Measurements from ENCODE around the gene ABCC3.
"Not testable (repeated sequence)": the region's sequence is repeated elsewhere in the genome, so short reads cannot be mapped to it uniquely, and the experiment has no call there.

ABCC3 gene

DNA sequence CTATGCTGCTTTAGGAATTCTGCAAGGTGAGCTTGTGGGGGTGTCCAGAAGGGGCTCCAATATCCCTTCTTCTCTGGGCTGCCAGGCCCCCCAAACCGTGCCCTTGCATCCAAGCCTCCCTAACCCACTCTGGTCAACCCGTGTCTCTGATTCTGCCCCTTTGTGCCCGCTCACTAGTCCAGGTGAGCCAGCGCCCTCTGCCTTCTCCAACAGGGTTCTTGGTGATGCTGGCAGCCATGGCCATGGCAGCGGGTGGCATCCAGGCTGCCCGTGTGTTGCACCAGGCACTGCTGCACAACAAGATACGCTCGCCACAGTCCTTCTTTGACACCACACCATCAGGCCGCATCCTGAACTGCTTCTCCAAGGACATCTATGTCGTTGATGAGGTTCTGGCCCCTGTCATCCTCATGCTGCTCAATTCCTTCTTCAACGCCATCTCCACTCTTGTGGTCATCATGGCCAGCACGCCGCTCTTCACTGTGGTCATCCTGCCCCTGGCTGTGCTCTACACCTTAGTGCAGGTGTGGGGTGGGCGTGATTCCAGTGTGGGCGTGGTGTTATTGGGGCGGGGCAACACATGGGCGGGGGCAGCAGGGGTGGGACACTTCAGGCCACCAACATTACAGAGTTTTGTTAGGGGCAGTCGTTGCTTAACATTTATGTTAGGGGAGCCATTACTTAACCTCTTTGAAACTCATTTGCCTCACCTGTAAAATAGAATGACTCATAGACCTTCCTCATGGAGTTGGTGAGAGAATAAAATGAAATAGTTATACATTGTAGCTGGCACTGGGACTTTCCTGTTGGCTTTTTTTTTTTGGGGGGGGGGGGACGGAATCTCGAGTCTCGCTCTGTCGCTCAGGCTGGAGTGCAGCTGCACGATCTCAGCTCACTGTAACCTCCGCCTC is 41.6 kb downstream of the ABCC3 start:
- DNase-seq (ENCODE audit: low spot score) = no peak

DNA sequence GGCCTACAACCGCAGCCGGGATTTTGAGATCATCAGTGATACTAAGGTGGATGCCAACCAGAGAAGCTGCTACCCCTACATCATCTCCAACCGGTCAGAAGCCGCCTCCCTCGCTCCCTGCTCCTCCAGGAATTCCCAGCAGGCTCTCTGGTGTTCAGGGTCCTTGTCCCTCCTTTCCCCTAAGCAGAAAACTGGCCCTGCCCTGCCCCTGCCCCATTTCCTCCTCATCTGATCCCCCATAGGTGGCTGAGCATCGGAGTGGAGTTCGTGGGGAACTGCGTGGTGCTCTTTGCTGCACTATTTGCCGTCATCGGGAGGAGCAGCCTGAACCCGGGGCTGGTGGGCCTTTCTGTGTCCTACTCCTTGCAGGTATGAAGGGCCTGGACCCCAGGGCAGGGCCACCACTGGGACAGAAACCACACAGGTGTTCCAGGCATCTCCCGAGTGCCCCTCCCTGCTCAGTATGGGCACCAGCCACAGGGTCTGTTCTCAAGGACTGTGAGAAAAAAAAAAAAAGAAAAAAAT is 43.2 kb downstream of the ABCC3 start:
- DNase-seq (ENCODE audit: low spot score) = no peak
- TF ChIP-seq, protein P1, sequence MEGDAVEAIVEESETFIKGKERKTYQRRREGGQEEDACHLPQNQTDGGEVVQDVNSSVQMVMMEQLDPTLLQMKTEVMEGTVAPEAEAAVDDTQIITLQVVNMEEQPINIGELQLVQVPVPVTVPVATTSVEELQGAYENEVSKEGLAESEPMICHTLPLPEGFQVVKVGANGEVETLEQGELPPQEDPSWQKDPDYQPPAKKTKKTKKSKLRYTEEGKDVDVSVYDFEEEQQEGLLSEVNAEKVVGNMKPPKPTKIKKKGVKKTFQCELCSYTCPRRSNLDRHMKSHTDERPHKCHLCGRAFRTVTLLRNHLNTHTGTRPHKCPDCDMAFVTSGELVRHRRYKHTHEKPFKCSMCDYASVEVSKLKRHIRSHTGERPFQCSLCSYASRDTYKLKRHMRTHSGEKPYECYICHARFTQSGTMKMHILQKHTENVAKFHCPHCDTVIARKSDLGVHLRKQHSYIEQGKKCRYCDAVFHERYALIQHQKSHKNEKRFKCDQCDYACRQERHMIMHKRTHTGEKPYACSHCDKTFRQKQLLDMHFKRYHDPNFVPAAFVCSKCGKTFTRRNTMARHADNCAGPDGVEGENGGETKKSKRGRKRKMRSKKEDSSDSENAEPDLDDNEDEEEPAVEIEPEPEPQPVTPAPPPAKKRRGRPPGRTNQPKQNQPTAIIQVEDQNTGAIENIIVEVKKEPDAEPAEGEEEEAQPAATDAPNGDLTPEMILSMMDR (IDR thresholded peaks at IDR 0.05; ENCODE audit: extremely low read depth, missing control alignments) = no peak

More for the DNA sequence above, 41.6 kb downstream of the ABCC3 start:
- TF ChIP-seq, protein P1 (IDR thresholded peaks at IDR 0.05; ENCODE audit: extremely low read depth, missing control alignments) = no peak

DNA sequence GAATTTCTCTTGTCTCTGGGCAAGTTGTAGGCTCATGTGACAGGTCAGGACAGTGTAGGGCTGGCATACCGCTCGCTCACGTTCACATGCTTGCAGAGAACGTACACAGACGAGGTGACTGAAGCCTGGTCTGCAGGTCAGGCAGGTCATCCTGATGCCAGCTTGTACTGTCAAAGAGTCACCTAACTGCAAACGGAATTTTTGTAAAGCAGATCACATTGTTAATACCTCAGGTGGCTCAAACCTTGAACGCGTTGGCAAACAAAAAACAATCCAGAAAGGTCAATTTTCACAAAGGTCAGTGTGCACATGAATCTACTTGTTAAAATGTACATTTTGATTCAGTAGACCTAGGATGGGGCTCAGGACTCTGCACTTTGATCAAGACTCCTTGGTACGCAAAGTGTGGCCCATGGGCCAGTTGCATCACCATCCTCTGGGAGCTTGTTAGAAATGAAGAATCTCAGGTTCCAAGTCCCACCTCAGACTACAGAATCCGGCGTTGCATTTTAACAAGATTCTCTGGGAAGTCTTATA is 44.4 kb downstream of the ABCC3 start:
- no peak for DNase-seq (ENCODE audit: low spot score)
- TF ChIP-seq, protein P1 (IDR thresholded peaks at IDR 0.05; ENCODE audit: extremely low read depth, missing control alignments) = no peak

DNA sequence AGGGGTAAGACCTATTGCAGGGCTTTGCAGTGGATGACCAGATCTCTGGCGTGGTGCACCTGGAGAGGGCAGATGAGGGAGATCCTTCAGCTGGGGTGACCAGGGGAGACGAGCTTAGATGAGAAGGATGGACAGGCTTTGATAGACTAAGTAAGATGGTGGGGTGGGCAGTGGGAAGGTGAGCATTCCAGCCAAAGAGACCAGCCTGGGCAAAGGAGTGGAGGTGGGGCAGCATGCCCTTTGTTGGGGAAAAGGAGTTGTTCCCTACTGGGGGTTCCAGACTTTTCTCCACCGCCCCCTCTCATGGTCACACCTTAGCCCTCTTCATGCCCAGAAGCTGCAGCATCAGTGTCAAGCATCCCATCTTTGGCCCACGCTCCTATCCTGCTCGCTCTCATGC is 45.4 kb downstream of the ABCC3 start:
- TF ChIP-seq, protein P1 (IDR thresholded peaks at IDR 0.05; ENCODE audit: extremely low read depth, missing control alignments) = no peak
- no peak for DNase-seq (ENCODE audit: low spot score)

DNA sequence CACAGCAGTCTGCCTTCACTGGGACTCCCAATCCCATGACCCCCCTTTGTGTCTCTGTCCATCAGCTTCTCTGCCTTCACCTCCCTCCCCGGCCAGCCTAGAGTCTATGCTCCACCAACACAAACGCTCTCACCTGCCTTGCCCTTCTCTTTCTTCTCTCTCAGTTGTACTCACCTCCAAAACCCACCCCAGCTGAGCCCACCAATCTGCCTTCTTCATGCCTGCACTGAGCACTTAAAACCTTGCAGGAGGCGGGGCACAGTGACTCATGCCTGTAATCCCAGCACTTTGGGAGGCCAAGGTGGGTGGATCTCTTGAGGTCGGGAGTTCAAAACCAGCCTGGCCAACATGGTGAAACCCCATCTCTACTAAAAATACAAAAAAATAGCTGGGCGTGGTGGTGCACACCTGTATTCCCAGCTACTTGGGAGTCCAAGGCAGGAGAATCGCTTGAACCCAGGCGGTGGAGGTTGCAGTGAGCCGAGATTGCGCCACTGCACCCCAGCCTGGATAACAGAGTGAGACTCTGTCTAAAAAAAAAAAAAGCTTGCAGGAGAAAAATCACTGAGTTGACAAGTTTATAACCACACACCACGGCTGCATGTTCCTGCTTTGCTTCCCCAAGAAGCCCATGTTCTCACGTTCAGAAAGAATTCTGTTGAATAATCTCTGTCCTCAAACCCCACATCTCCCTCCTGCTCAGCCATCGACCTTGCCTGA is 46.0 kb downstream of the ABCC3 start:
- DNase-seq (ENCODE audit: low spot score) = not testable (repeated sequence)

DNA sequence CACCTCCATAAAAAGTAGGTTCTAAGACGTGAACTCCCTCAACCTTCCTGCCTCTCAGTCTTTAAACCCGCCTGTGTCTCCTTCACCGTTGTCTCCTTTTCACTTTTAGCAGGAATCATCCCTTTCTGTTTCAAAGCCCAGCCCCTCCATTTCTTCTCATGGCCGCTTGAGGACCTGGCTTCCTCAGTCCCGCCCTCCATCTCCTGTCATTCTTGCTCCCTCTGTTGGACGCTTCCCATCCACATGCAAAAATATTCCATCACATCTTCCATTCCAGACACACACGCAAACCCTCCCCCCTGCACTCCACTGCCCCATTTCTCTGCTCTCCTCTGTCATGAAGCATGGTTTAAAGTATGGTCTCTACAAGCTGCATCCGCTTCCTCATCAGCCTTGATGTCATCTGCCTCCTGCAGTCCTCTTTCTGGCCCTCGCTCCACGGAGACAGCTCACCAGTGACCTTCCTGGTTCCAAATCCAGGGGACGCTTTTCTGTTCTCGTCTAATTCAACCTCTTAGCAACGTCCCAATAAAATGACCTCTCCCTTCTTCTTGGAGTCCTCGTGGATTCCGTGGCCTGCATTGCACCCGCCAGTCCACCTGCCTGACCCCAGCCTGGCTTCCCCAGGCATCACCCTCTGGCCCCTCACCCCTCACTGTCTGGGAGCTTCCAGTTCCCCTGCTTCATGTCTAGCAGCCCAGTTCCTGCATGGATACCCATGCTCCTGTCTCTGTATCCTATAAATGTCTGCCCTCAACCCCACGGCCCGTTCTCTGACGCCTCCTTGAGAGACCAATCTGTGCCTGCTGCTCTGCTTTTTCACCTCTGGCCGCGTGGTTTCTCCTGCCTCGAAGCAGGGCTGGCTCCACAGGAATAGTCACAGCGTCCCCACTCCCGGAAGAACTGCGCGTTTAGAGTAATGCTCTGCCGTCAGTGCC is 46.9 kb downstream of the ABCC3 start:
- no peak for DNase-seq (ENCODE audit: low spot score)
- TF ChIP-seq, protein P1 (IDR thresholded peaks at IDR 0.05; ENCODE audit: extremely low read depth, missing control alignments) = no peak

DNA sequence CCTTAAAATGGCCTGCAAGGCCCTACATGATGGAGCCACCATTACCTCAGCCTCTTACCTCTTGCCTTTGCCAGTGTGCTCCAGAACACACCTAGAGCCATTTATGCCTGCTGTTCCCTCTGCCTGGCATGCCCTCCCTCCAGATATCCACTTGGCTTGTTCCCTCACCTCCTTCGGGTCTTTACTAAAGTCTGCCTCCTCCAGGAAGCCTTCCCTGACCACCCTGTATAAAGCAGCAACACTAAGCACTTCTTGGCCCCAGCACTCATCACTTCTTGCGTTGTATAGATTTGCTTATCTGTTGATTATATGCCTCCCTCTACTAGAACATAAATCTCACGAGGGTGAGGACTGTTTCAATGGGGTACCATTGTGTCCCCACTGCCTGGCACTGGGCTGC is 47.8 kb downstream of the ABCC3 start:
- TF ChIP-seq, protein P1 (IDR thresholded peaks at IDR 0.05; ENCODE audit: extremely low read depth, missing control alignments) = no peak
- DNase-seq (ENCODE audit: low spot score) = no peak
